HepG2 (cell line): ENCODE measurements around the gene APOC1. TPM values are rescaled to one million over a fixed set of nuclear protein-coding genes. Genes with fewer than 3 reads are reported as not detected.

Experiments
- AGO1 ChIP-seq: fragments of 200-400 bp; formaldehyde crosslinking; IDR thresholded peaks from 2 replicates; pipeline ENCODE4 v1.6.1; 2017; ENCODE audit warnings: mild to moderate bottlenecking, low read depth, low read length, moderate library complexity; ENCODE audit not compliant: poor library complexity, severe bottlenecking
- DNMT3B ChIP-seq: conservative IDR thresholded peaks from 2 replicates; pipeline ENCODE4 v1.6.1; 2016; ENCODE audit warnings: missing biosample characterization, control low read depth
- ETV5 ChIP-seq: IDR thresholded peaks from 2 replicates; pipeline ENCODE4 v1.6.1; 2018; ENCODE audit warnings: missing biosample characterization, missing genetic modification reagents, inconsistent platforms, borderline replicate concordance
- FOXO4 ChIP-seq: sonication (generic); formaldehyde crosslinking; conservative IDR thresholded peaks from 2 replicates; pipeline ENCODE4 v1.8.1; 2023; ENCODE audit warnings: missing genetic modification reagents
- GATAD2A ChIP-seq: IDR thresholded peaks from 2 replicates; pipeline ENCODE4 v1.6.1; 2016
- GLMP ChIP-seq: sonication (generic); formaldehyde crosslinking; IDR thresholded peaks from 2 replicates; pipeline ENCODE4 v1.9.0; 2021; ENCODE audit warnings: missing genetic modification reagents, mild to moderate bottlenecking, borderline replicate concordance
- IRF2 ChIP-seq: IDR thresholded peaks from 2 replicates; pipeline ENCODE4 v1.6.1; 2018; ENCODE audit warnings: missing genetic modification reagents, missing compliant biosample characterization
- JUNB ChIP-seq: sonication (generic); formaldehyde crosslinking; IDR thresholded peaks from 2 replicates; pipeline ENCODE4 v1.8.0; 2022; ENCODE audit warnings: missing genetic modification reagents, mild to moderate bottlenecking, borderline replicate concordance
- MED1 ChIP-seq: sonication (generic); formaldehyde crosslinking; IDR thresholded peaks from 2 replicates; pipeline ENCODE4 v1.4.0; 2020; ENCODE audit warnings: missing genetic modification reagents
- NONO ChIP-seq, 2 experiments: fragments of 450-650 bp in 1 of 2; sonication (generic) in 1 of 2; formaldehyde crosslinking in 1 of 2; IDR thresholded peaks in 1 of 2; conservative IDR thresholded peaks in 1 of 2; 2 replicates each; pipeline versions ENCODE4 v1.6.1 to v1.8.0; 2017 to 2022; ENCODE audit warnings: mild to moderate bottlenecking in 1 of 2, missing genetic modification reagents in 1 of 2, moderate library complexity in 1 of 2
- NRL ChIP-seq: sonication (generic); formaldehyde crosslinking; IDR thresholded peaks from 2 replicates; pipeline ENCODE4 v1.5.0; 2020; ENCODE audit warnings: missing genetic modification reagents, mild to moderate bottlenecking, moderate library complexity, borderline replicate concordance
- REPIN1 ChIP-seq: sonication (generic); formaldehyde crosslinking; IDR thresholded peaks from 2 replicates; pipeline ENCODE4 v1.8.0; 2022; ENCODE audit warnings: missing genetic modification reagents, low read depth, mild to moderate bottlenecking, borderline replicate concordance
- RFX5 ChIP-seq: IDR thresholded peaks from 2 replicates; pipeline ENCODE4 v1.6.1; 2011; ENCODE audit warnings: low read depth, low read length, improper control_type of control experiment
- RXRA ChIP-seq: sonication (generic); formaldehyde crosslinking; IDR thresholded peaks from 2 replicates; pipeline ENCODE4 v1.5.1; 2020; ENCODE audit warnings: missing genetic modification reagents
- SATB2 ChIP-seq: sonication (generic); formaldehyde crosslinking; IDR thresholded peaks from 2 replicates; pipeline ENCODE4 v1.5.0; 2020; ENCODE audit warnings: missing genetic modification reagents
- SIN3B ChIP-seq: fragments of 150-350 bp; IDR thresholded peaks from 2 replicates; pipeline ENCODE4 v1.6.1; 2014; ENCODE audit warnings: low read length
- SIX4 ChIP-seq: sonication (generic); formaldehyde crosslinking; IDR thresholded peaks from 2 replicates; pipeline ENCODE4 v1.4.0; 2020; ENCODE audit warnings: missing genetic modification reagents
- SMARCC2 ChIP-seq: fragments of 450-650 bp; IDR thresholded peaks from 2 replicates; pipeline ENCODE4 v1.6.1; 2017; ENCODE audit warnings: antibody characterized with exemption, mild to moderate bottlenecking
- TBX2 ChIP-seq: sonication (generic); formaldehyde crosslinking; IDR thresholded peaks from 2 replicates; pipeline ENCODE4 v1.5.0; 2020; ENCODE audit warnings: missing genetic modification reagents, mild to moderate bottlenecking, borderline replicate concordance
- ZBTB14 ChIP-seq: sonication (generic); formaldehyde crosslinking; IDR thresholded peaks from 2 replicates; pipeline ENCODE4 v1.4.0; 2020; ENCODE audit warnings: missing genetic modification reagents
- ZFP41 ChIP-seq: sonication (generic); formaldehyde crosslinking; IDR thresholded peaks from 2 replicates; pipeline ENCODE4 v1.4.0; 2020; ENCODE audit warnings: mild to moderate bottlenecking, missing genetic modification reagents, borderline replicate concordance
- ZNF281 ChIP-seq: sonication (generic); formaldehyde crosslinking; IDR thresholded peaks from 2 replicates; pipeline ENCODE4 v1.4.0; 2020; ENCODE audit warnings: missing genetic modification reagents, borderline replicate concordance
- ZNF562 ChIP-seq: sonication (generic); formaldehyde crosslinking; IDR thresholded peaks from 2 replicates; pipeline ENCODE4 v1.8.0; 2022; ENCODE audit warnings: missing genetic modification reagents, borderline replicate concordance
- polyA plus RNA-seq, 8 experiments: library from polyadenylated mRNA; depleted of rRNA in 3 of 8; stranded (reverse) in 7 of 8; unstranded in 1 of 8; fragments of >200 nt; fragmentation: Illumina TruSeq in 4 of 8; extraction: Trizol in 4 of 8; gene quantifications; 2 replicates each; pipeline versions ENCODE4 v1.2.1 to v1.2.3, GENCODE V29; 2011 to 2016; ENCODE audit warnings: low read depth in 4 of 8, missing spikeins in 1 of 8, mixed read lengths in 1 of 8; ENCODE audit not compliant: insufficient read depth in 1 of 8
- total RNA-seq, 5 experiments: library from RNA; depleted of rRNA; stranded (reverse); fragments of >200 nt; fragmentation: Illumina TruSeq; extraction: Trizol; gene quantifications; 2 replicates each; pipeline ENCODE4 v1.2.3, GENCODE V29; 2016; ENCODE audit warnings: low read depth in 1 of 5

The APOC1 gene
- total and polyA plus RNA-seq, 2 of the 13 experiments (the other 11 are each of a cell fraction or from before 2014, with no cell fraction given): 600 to 1,235 TPM

- TF ChIP-seq RFX5 (peak; percentile 15; the same call in 1 of the 2 replicates), ZNF281 (CRISPR knock-in tag) (no peak; the same call in 1 of the 2 replicates), ZNF562 (no peak), ZFP41 (no peak), SIX4 (CRISPR knock-in tag) (no peak), ZBTB14 (CRISPR knock-in tag) (no peak), NONO (IDR thresholded peaks at IDR 0.05) (no peak), NONO (CRISPR knock-in tag; conservative IDR thresholded peaks at IDR 0.05) (no peak), NRL (CRISPR knock-in tag) (no peak; the same call in 1 of the 2 replicates), TBX2 (CRISPR knock-in tag) (peak; percentile 43; the same call in 1 of the 2 replicates), SMARCC2 (no peak), ETV5 (CRISPR knock-in tag) (peak; percentile 79), AGO1 (peak; percentile 28), JUNB (CRISPR knock-in tag) (no peak), SIN3B (peak; percentile 62; the same call in 1 of the 2 replicates), MED1 (peak; percentile 50; the same call in 1 of the 2 replicates), IRF2 (CRISPR knock-in tag) (peak; percentile 56; the same call in 1 of the 2 replicates), GLMP (CRISPR knock-in tag) (no peak), GATAD2A (CRISPR knock-in tag) (no peak; the same call in 1 of the 2 replicates), REPIN1 (CRISPR knock-in tag) (peak; percentile 76), DNMT3B (no peak), RXRA (no peak), FOXO4 (no peak), SATB2 (CRISPR knock-in tag) (no peak)
Measured at GRCh38 chr19:44954649-44955504, 40.5 kb downstream of the APOC1 start, which contains the start of gene CLPTM1 (continued).
